ENCODE measurements around the gene LRRC8C.

DNA sequence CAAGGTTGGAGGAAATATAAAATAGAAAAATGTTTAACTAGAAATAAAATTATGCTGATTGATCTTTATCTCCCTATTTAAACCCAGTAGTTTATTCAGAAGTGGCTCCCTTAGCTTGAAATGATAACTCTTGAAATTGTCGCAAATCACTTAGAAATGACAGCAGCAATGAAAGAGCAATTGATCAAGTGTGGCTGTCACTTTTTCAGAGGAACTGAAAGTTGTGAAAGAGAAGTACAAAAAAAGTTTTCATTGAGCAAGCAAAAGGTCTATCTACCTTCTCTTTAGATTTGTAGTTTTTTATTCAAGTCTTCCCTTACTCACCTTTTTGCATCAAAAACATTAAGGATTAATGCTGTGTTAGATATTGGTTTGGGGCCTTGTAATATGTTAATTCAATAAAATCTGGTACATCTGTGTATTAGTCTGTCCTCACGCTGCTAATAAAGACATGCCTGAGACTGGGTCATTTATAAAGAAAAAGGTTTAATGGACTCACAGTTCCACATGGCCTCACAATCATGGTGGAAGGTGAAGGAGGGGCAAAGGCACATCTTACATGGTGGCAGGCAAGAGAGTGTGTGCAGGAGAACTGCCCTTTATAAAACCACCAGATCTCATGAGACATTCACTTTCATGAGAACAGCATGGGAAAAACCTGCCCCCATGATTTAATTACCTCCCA is 48.3 kb downstream of the LRRC8C start:
- no peak for TF ChIP-seq POLR2AphosphoS5 (IDR thresholded peaks at IDR 0.05)
- TF ChIP-seq, protein P1, sequence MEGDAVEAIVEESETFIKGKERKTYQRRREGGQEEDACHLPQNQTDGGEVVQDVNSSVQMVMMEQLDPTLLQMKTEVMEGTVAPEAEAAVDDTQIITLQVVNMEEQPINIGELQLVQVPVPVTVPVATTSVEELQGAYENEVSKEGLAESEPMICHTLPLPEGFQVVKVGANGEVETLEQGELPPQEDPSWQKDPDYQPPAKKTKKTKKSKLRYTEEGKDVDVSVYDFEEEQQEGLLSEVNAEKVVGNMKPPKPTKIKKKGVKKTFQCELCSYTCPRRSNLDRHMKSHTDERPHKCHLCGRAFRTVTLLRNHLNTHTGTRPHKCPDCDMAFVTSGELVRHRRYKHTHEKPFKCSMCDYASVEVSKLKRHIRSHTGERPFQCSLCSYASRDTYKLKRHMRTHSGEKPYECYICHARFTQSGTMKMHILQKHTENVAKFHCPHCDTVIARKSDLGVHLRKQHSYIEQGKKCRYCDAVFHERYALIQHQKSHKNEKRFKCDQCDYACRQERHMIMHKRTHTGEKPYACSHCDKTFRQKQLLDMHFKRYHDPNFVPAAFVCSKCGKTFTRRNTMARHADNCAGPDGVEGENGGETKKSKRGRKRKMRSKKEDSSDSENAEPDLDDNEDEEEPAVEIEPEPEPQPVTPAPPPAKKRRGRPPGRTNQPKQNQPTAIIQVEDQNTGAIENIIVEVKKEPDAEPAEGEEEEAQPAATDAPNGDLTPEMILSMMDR (IDR thresholded peaks at IDR 0.05 in 8 of 11, conservative IDR thresholded peaks at IDR 0.05 in 3 of 11), result no peak

Data from spleen (tissue), 7 donors.